AG08395 (cell line): ENCODE measurements around the gene TIAM2.
A peak's percentile ranks its signal among the peaks of the same experiment; 100 is the strongest.
"Not testable (repeated sequence)": the region's sequence is repeated elsewhere in the genome, so short reads cannot be mapped to it uniquely, and the experiment has no call there.

Experiments
- DNase-seq: peaks from one replicate; pipeline ENCODE4 v3.0.0; 2012; ENCODE audit warnings: mixed read lengths, low spot score

Gene TIAM2

DNA sequence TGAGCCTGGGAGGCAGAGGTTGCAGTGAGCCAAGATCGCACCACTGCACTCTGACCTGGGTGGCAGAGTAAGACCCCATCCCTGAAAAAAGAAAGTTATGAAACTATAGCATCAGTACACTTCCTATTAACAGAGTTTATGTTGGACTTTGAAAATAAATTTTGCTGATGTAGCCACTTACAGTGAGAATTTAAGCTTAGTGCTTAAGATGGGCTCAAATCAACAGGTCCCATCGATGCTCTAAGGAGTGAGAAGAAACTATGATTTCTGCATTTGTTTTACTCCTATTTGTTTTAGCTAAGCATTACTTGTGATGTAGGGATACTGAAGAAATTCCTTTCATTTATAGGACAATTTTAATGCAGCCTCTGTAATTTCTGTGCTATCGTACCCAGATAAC is 175.4 kb downstream of the TIAM2 start:
- no peak for DNase-seq

DNA sequence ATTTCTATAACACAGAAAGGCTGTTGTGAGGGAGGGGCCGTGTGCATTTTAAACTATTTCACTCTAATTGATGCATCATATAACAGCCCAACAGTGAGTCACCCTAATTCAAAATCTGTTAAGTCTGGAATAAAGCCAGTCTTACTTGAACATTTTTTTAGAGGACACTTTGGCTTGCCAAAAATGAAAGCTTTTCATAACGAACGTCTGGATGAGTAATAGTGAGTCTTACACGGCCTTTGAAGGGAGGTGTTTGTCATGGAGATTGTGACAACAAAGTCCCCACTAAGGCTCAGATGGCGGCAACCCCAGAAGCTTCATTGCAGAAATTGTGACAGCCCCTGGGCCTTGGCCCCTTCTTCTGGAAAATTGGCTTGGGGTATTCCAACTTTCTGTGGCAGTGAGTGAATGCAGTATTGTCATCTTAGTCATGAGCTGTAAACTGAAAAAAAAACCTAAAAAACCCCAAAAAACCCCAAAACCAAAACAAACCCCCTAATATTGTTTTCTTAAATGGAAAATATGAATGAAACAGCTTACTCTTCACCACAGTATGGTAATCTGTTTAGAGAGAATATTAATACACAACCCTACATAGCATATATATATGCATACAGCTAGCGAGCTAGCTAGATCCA is 176.1 kb downstream of the TIAM2 start:
- DNase-seq, result peak; percentile 89

DNA sequence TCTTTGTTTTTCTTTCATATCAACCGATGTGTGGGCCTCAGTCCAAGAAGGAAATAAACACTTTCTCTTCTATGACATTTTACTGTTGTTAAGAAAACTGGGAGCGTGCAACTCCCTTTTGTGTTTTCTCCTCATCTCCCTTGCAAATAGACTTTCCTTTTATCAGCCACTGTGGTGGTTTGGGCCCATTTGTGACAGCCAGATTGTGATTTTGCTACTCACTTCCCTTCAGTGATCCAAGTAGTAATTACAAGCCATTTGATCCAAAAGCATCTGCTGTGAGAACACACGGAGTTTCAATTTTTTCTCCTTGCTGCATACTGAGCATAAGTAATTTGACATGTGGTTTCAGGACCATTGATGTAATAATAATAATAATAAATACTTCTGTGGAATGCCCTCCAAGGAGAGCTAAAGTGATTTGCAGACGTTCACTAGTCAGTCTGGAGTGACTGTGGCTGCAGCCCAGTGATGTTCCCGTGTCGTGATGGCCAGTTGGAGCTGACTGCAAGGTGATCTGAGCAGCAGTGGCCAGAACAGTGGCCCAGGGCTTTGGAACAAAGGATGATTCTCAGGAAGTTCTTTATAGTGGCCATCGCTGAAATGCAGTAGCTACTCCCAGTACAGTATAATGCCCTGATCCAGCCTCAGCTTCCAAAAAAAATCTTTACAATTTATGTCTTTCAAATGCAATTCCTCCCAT is 176.8 kb downstream of the TIAM2 start:
- DNase-seq, result no peak

DNA sequence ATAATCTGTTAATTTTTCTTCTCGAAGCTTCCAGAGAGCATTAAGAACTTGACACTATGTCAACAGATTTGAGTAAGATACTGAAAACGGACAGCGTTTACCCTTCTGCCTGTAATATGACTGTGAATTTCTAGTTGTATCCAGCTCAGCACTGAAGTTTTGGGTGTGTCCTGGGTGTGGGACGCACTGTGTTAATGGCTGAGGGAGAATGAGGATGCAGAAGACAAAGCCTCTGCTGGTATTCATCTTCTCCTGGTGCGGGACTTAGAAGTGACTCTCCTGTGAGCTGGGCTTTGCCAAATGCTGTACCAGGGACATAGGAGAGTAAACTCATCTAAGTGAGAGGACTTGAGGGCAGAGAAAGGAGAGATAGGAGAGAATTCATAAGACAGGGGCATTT is 178.4 kb downstream of the TIAM2 start:
- DNase-seq, result no peak

- DNase-seq, result peak; percentile 87
These were observed 179.6 kb downstream of the TIAM2 start for GRCh38 chr6:155174576-155175211.

DNA sequence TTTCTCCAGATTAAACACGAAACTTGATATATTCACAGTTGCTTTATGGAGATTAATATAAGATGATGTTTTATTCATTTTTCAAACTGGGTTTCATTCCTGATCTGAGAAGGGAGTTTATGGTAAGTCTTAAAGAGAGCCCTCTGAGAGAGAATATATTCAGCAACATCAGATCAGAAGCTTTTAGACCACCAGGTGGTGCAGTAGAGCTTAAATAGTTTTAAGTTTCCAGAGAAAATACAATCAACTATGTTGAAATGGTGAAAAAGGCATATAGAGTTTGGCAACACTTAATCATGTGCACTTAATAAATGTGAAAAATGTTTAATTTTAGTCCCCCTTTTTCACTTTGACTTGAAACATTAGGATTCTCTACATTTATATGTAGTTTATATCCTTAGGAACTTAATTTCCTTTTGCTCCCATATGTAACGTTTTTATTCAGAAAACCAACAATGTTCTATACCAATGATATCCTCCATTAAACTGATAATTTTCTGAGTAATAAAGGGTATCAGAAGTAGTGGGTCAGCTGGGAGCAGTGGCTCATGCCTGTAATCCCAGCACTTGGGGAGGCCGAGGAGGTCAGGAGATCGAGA is 182.3 kb downstream of the TIAM2 start:
- DNase-seq, result peak; percentile 55

- no peak for DNase-seq
These were observed 186.4 kb downstream of the TIAM2 start for GRCh38 chr6:155181498-155181897.

DNA sequence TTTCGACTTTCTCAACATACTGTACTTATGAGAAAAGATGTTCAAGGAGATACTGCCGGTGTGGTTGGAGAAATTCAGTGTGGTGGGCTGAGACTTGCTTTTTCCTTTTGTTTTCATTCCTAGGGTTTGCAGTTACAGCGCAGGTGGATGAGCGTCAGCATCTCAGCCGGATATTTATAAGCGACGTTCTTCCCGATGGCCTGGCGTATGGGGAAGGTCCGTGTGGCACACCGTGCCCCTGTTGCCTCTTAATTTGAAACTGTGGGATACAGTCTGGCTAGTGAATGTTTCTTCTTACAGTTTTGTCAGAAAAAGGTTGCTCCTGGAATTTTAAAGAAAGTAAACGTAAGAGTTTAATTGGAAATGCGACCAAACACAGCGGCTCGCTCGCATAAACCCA is 187.0 kb downstream of the TIAM2 start:
- no peak for DNase-seq

DNA sequence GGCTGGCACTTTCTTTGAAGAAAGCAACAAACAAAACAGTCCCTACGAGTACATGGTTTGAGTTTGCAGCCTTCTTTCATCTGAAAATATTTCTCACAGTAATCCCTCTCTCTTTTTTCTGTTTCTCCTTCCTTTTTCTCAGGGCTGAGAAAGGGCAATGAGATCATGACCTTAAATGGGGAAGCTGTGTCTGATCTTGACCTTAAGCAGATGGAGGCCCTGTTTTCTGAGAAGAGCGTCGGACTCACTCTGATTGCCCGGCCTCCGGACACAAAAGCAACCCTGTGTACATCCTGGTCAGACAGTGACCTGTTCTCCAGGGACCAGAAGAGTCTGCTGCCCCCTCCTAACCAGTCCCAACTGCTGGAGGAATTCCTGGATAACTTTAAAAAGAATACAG is 188.0 kb downstream of the TIAM2 start:
- DNase-seq, result no peak

- not testable (repeated sequence) for DNase-seq
These were observed 189.9 kb downstream of the TIAM2 start for GRCh38 chr6:155185041-155185440.

DNA sequence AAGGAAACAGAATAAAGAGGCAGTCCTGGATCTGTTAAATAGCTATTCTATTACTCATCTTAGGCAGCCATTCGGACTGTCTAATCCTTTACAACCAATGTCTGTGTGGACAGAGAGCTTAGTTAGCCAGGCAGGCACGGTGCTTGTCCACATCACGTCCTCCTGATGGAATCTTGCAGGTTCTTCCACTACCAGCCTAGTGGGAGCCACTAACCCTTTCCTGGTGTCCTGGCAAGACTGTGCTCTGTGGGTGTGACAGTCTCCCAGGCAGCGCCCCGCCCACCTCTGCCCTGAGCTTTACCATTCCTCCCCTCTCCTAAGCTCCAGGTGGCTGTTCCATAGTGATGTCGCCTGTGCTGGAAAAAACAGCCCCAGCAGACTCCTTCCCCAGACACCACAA is 190.4 kb downstream of the TIAM2 start:
- DNase-seq, result peak; percentile 46

DNA sequence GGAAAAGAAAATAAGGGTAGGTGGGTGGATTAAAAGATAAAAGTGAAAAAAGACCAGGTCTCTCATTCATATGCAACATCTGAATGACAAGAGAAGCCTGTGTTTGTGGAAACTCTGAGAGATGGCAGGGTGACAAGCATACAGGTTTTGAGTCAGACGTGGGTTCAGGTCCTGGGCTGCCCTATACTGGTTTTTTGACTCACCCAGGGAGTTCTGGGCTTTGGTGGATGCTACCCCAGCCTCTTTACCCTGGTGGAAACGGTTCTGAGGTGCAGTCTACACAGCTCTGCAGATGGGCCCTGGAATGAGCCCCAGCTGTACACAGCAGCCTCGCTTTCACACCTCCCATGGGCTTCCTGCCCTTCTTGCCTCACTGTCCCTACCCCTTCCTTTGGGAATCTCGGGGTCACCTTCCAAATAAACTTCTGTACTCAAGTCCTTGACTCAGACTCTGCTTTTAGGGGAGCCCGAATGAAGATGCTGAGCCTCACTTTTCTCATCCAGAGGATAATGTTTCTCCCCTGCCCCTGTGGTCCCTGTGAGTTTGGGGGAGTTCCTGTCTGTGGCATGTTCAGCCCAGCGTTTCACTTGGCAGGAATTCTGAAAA is 191.0 kb downstream of the TIAM2 start:
- peak; percentile 12 for DNase-seq

DNA sequence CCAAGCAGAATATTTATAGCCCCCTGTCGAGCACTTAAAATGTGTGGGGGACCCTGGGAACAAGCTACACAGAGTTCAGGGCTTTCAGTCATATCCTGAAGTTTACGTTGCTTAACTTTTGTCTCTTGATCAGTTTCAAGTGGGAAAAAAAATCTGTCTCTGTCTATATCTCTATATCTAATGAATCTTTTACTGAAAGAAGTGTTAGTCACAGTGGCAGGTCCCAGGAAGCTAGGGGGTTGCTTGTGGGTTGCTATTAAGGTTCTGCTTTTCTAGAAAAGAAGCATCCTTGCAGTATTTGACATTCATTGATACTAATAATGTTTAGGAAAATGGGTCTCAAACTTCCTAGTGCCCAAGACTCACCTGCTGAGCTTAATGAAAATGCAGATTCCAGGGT is 192.0 kb downstream of the TIAM2 start:
- DNase-seq, result no peak

- DNase-seq, result peak; percentile 48
These were observed 193.0 kb downstream of the TIAM2 start for GRCh38 chr6:155187994-155188706.

GRCh38 chr6:155188707-155189496 is 193.8 kb downstream of the TIAM2 start:
- DNase-seq, result peak; percentile 84

GRCh38 chr6:155190677-155191076 is 195.6 kb downstream of the TIAM2 start:
- DNase-seq, result no peak

DNA sequence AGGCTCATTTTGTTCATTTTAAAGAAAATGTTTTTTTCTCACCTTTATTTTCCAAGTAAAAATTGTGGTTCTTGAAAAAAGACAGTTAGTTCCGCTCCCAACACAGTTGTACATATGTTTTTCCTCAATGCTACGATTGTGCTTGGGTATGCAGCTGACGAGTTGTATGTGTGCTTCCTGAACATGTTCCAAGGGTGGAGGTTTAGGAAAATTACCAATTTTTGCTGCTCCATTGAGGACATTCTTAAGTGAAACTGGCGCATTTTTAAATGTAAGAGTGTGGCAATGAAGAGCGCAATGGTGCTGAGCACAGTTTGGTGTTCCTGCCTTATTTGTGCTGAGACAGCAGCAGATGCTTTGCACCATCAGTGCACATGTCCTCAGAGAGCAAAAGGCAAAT is 198.4 kb downstream of the TIAM2 start:
- no peak for DNase-seq

DNA sequence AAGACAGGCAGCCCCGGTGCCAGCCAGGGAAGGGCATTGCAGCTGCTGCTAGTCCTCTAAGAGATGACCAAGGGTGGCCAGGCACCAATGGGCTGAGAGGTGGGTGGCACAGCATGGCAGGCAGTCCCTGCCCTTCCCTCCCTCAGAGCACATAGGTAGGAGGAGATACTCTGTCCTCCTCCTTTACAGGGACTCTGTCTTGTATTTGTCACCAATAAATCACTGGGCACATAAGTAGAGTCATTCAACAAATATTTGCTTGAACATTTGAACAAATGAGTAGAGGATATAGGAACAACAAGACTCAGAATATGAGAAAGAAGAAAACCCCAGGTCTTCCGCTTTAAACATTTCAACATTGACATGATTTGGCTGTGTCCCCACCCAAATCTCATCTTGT is 199.3 kb downstream of the TIAM2 start:
- no peak for DNase-seq

GRCh38 chr6:155195903-155196302 is 200.8 kb downstream of the TIAM2 start:
- no peak for DNase-seq

DNA sequence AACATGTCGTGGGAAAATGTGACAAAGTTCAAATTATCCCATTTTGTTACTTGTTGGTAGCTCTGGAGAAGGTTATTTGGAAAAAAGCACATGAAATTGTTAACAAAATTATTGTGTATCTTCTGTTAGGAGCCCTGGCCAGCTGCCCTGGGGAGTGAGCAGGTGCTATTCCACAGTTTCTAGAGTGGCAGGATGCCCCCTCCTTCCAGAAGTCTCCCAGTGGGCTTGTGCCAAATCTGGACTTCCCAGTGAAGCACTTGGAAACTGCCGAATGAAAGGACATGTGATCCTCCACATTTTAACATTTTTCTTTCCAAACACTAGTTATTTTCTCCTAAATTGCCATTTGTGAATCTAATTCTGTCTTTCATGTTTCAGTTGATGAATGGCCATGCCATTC is 201.8 kb downstream of the TIAM2 start:
- no peak for DNase-seq

- no peak for DNase-seq
These were observed 202.8 kb downstream of the TIAM2 start for GRCh38 chr6:155197932-155198331.
